HG03103 (cell line): Measurements from ENCODE around the gene RASGRF2.

ENCODE experiments used
- ATAC-seq: cut with Tn5 transposase; IDR thresholded peaks from one replicate; pipeline ENCODE4 v1.9.1; 2021; ENCODE audit warnings: low read depth; ENCODE audit not compliant: unreplicated experiment

Gene RASGRF2

DNA sequence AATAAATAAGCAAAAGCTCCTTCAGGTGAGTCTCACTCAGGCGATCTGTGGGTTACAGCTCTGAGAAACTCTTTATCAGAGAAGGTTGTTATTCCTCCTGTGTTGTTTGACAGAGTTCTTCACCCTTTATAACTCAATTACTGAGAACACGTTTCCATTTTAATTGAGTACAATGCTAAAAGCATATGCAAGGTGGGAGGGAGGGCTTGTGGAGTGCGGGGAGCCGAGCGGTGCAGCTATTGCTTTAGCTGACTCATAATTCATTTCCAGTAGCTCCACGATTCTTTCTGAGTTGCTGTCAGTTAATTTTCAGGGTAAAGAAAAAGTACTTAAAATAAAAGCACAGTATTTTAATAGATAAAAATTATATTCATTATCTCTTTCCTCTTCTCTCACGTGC, 168.3 kb downstream of the RASGRF2 start:
- no peak for ATAC-seq

DNA sequence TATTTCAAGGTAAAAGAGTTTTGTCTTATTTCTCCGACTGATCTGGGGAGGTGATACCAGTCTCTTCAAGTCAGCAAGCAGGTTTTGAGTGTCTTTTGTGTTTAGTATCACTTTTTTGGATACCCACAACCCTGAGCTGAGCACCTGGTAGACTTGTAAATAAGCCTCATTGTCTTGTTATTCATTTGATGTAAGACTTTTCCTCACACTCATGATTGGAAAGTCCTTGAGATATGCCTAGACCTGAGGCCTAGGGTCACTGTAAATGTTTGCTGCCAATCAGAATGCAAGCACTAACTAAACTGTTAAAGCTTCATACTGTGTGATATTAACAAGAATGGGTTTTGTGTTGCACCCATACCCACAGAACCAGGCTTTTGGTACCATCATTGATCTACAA, 172.2 kb downstream of the RASGRF2 start:
- ATAC-seq: no peak

- no peak for ATAC-seq
Measured at GRCh38 chr5:81134066-81134465, 173.9 kb downstream of the RASGRF2 start.

DNA sequence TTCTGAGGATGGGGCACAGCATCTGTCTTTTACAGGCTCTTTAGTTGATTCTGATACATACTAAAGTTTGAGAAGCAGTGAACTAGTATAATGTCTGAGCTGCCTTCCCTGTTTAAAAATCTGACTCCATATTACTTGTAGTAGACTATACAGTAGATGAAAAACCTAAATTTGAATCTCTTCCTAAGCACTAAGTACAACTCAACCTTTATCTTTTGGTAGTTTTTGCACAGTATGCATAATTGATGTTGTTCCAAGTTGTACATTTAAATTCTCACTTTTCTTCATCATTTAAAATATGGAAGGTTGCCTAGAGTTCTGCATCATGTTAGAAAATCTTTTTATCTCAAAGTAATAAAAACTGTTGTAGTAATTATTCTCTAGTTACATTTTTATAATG, 174.4 kb downstream of the RASGRF2 start:
- ATAC-seq: no peak

DNA sequence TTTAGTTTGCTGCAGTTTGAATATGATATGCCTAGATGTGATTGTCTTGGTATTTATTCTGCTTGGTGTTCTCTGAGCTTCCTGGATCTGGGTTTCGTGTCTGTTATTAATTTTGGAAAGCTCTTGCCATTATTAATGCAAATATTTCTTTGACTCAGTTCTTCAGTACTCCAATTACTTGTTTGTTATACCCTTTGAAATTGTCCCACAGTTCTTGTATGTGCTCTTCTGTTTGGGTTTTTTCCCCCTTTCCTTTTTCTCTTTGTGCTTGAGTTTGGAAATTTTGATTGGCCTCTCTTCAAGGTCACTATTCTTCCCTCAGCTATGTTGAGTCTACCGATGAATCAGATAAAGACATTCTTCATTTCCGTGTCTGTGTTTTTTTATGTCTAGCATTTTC, 176.4 kb downstream of the RASGRF2 start:
- no peak for ATAC-seq

GRCh38 chr5:81137833-81138232, 177.7 kb downstream of the RASGRF2 start:
- ATAC-seq: no peak

DNA sequence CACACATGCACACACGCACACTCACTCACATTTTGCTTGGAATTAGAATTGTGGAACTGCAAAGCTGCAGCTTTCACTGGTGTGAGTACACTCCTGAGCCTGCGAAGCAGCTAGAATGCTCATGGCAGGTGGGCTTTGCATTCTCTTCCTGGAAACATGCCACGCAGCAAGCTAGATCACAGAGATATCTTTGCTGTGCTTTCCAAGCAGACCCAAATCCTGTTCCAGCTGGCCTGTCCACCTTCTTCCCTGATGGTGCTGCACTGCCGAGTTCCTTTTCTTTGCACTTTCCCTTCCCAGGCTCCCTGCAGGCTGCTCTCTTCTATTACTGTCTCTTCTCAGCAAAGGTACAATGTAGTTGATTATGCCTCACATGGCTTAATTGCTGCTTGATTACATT, 180.3 kb downstream of the RASGRF2 start:
- no peak for ATAC-seq

DNA sequence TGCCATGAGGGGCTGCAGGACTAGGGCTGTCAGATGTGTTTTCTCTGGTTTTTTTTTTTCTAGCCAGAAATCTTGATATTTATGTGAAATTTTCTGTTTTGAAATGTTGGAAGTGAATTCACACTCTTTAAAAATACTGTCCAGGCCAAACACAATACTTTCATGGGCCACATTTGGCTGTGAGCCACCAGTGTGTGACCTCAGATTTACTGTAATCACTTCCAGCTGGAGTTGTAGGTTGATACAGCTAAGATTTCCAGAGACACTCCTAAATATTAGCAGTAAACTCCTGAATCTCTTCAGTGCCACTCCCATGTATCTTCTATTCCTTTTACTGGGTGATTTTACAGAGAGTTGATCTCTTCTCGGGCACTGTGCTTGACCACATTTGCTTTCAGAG, 180.8 kb downstream of the RASGRF2 start:
- no peak for ATAC-seq

DNA sequence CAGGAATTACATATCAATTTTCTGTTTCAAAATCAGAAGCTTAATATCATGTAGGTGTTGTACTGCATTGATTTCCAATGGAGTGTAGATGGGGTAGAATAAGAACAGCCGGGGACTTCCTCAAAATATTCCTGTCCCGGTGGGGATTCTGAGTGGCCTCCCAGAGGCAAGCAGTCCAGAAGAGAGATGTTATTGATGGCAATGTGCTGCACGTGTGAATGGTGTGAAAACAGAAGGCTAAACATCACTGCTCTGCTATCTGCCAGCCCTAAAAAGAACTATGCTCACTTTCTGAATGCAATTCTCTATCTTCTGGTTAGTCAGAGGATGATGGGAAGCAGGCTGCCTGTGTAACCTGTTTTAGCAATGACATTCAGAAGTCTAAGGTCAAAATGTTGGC, 181.9 kb downstream of the RASGRF2 start:
- no peak for ATAC-seq

GRCh38 chr5:81145329-81145935, 185.3 kb downstream of the RASGRF2 start:
- ATAC-seq: no peak

DNA sequence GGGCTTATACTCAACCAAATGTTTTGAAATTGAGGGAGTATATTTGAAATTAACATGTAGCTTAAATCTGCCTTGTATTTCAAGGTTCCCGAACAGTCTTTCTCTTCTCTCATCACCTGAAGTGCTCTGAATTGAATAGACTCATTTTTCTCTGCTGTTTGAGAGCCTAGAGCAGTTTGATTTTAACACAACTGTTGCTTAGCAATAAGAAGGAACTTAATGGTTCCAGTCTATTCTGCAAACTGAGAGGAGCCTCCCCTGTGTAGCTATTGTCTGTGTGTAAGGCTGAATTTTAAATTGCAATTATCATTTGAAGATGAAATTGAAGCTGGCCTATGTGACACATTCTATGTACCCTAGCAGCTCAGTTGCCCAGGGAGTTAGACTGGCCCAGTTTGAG, 185.9 kb downstream of the RASGRF2 start:
- no peak for ATAC-seq

DNA sequence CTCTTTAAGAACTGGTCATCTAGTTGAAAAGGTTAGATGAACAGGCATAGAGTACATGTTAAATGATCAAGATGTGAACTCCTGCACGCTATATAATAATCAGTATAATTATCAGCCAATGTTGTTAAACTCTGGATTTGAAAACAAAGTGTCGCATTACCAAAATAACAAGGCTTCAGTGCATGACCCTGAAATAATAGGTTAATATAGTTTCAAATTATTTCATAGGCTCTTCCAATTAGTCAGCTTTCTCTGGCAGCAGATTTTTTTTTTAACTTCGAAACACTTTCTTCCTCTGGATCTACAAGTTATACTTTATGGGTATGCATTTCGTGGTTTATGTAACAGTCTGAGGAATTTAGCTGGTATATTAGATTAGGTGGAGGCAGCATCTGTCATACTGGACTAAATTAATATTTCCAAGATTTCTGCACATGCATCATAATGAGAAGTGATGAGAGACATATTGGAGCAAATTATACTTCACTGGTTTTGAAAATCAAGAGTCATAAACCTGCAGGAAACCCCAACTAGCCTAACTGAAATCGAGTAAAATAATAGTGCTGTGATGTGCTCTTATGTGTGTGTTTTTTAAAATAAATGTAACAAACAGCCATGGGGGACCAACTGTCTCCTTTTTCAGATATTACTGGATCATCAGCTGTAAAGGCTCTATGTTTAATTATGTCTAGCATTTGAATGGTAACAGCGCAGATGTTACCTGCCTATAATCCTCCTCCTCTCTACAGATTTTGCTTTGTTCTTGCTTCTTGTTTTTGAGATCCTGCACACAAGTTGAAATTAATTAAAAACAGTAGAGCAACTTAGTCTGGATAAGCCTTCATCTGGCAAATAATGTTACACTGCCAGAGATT, 187.1 kb downstream of the RASGRF2 start:
- no peak for ATAC-seq

DNA sequence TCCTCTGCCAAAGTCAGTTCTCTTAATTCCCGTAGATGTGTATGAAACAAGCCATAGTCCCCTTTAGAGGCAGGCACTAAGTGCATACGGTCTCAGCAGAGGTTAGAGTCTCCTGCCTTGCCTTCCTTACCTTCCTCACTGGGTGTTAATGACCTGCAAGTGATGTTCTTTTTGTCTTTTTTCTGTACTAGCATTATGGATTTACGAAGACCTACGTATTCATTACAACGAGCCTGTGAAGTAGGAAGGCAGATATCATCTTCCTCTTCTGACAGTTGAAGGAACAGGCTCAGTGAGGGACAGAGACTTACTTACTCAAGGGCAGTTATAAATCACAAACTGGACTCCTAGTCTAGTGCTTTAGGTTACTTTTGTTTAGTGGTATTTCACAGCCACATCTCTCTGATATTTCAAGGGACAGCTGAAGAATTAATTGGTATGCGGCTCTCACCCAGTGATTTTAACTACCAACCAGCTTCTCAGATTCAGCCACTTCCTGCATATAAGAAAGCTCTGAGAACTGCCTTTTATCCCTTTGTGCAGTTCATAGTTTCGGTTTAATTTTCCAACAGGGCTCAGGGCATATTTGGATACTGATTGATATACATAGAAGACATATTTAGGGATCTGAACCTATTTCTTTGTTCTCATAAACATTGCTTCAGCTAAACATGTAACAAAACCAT, 187.9 kb downstream of the RASGRF2 start:
- no peak for ATAC-seq

DNA sequence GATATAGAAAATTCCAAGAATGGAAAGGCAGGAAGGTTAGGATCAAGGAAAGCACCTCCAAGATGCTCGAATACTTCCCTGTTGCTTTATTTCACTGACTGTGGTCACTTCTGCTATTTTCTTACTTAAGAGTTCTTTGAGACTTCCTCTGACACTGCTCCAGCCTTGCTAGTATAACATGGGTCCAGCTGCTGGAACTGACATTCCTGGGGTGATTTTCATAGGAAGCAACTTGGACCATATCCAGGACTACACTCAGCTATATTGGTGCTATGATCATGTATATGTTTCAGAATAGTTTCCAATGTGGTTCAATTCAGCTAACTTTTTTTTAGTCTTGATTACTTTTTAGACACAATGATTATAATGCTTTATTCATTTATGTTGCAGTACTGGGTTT, 191.4 kb downstream of the RASGRF2 start:
- ATAC-seq: no peak

DNA sequence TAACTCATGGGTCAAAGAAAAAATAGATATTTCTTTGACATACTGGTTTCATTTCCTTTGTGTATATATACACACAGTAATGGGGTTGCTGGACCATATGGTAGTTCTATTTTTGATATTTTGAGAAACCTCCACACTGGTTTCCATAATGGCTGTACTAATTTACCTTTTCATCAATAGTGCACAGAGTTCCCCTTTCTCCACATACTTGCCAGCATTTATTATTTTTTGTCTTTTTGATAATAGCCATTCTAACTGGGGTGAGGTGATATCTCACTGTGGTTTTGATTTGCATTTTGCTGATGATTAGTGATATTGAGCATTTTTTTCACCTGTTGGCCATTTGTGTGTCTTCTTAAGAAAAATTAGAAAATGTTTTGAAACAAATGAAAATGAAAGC, 194.6 kb downstream of the RASGRF2 start:
- peak; percentile 75 for ATAC-seq

GRCh38 chr5:81156732-81157131, 196.6 kb downstream of the RASGRF2 start:
- no peak for ATAC-seq

DNA sequence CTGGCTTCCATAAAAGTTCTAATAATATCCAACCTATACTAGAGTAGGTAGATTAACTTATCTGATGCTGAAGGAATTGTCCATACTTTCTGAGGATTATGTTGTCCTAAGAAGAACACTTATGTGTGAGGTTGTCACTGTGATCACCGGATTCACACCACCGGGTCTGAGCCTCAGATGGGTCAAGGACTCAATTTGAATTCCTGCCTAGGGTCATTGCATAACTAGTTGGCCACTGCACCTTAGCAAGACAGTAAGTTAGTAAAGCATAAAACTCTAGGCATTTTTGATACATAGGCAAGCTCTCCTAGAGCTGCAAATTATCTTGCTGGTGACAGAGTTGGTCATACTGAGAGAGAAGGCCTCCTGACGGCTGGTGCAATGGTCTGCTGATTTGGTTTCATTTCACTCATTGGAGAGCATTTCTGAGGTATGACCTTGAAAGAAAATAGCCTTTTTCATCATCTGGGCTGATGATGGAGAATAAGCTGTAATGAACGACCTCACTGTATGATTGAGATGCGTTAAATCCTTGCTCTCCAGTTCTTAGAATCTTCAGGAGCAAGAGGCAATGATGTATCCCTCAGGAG, 200.9 kb downstream of the RASGRF2 start:
- ATAC-seq: peak; percentile 75

- no peak for ATAC-seq
Measured at GRCh38 chr5:81162501-81162900, 202.3 kb downstream of the RASGRF2 start.

DNA sequence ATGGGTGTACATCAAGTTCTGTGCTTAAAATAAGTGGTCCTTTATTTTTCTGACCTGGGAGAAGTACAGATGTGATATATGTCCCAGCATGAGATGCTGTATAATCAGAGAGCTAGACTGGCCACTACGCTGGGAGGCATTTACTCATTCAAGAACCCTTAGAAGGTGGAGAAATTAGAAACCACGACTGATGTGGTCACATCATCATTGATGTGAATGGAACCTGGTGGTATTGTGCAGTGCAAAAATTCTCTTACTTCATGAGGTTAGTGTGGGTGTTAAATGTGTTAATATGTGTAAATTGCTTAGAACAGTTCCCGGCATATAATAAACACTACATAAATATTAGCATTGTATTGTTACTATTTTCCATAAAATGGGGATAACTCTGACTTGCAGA, 203.5 kb downstream of the RASGRF2 start:
- ATAC-seq: no peak

DNA sequence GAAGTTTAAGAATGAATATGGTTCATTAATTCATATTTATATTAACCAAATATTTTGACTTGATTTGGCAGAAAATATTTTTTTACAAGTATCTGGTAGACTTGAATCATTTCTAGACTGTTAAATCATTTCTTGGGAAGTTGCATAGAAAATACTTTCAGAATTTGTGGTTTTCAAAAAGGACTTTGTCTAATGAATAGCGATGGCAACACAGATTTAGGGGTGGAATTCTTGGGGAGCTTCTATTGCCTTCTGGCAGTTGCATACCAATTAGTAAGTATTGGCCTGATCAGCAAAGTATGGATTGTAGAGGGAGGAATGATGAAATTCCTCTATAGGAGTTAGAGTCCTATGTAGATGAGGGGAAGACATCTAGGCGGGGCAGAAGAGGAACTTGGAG, 204.3 kb downstream of the RASGRF2 start:
- no peak for ATAC-seq

DNA sequence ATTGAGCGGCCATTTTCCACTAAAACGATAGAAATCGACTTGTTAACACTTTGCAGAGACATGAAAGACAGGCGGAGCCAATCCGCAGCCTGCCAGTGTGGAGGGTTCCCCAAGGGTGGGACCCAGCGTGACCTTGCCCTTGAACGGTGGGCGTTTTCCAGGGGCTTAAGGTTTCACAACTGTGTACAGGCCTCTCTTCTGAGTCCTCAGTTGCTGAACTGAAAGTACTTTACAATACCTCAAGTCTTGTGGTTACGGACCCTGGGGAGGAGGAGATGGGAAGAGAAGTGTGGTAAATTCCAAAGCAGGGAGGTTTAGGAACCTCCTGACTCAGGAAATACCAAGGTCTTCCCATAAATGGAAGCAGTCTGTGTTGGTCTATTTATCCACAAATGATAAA, 204.8 kb downstream of the RASGRF2 start:
- ATAC-seq: no peak
